ENCODE data around the gene DMXL1. TPM values are rescaled to one million over a fixed set of nuclear protein-coding genes. Genes with fewer than 3 reads are reported as not detected.

Gene DMXL1
- total RNA-seq, 1 experiment from 2014 or later: 107 TPM

DNA sequence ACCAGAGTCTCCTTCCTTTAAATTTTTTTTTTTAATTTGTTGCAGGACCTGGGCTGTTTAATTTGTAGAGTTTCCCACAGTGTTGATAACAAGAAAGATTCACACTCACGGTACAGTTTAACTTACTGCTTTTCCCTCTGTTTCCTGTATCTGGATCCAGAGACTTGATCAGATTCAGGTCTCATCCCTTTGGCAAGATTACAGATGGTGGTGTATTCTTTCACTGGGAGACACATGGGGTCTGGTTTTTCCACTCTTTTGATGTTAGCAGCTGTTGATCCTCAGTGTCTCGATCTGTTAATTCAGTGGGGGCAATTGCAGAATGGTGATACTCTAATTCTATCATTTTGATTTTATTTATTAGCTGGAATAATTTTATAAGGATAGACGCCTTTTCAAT, 209.5 kb downstream of the DMXL1 start:
- Histone ChIP-seq H3K4me1 (ENCODE audit: low read length) (peaks cover 53% of the 10 kb centered on the region), H3K4me3 (ENCODE audit: low read length) (no peak overlapping the region), H3K9me2 (replicated peaks; ENCODE audit: insufficient read depth, low read length) (no peaks in the 10 kb centered on the region), H3K27me3 (ENCODE audit: low read length) (0 out of 2 replicates have a peak, but pooled peaks cover 3% of the 10 kb centered on the region), H4K20me1 (ENCODE audit: insufficient read depth, low read depth, low read length) (peaks cover 27% of the 10 kb centered on the region), H3K9ac (ENCODE audit: low read length) (no peak overlapping the region), H3K9me3 (ENCODE audit: low read length) (no peaks in the 10 kb centered on the region), H3K36me3 (ENCODE audit: insufficient read depth, low read length) (peaks cover 3% of the 10 kb centered on the region; the same call in 1 of the 2 replicates), H2AFZ (ENCODE audit: low read length) (no peak overlapping the region), H3K27ac (ENCODE audit: low read length) (no peak overlapping the region), H3K4me2 (ENCODE audit: low read depth, low read length, poor library complexity, severe bottlenecking) (no peak overlapping the region), H3K79me2 (ENCODE audit: low read length) (peaks cover 31% of the 10 kb centered on the region; the same call in 1 of the 2 replicates)
- DNase-seq: no peak

DNA sequence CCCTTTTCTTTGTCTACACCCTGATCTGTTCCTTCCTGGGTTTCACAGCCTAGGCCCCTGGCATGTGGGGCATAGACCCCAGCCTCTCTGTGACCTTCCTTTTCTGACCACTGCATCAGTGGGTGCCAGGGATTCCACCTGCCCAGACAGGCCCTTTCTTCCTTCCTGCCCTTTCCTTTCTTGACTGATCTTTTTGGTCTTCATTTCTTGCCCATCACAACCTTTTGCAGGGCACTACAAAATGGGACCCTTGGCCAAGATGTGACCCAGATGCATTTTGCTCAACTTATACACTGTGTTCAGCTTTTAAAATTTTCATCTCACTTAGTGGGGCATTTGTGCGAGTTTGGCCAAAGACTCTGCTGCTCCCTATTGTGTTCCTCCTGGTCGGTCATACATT, 211.7 kb downstream of the DMXL1 start:
- Histone ChIP-seq H3K9me2 (replicated peaks; ENCODE audit: insufficient read depth, low read length) (no peaks in the 10 kb centered on the region), H3K27ac (ENCODE audit: low read length) (no peak overlapping the region), H2AFZ (ENCODE audit: low read length) (no peak overlapping the region), H3K4me1 (ENCODE audit: low read length) (peaks cover 48% of the 10 kb centered on the region), H3K4me2 (ENCODE audit: low read depth, low read length, poor library complexity, severe bottlenecking) (no peak overlapping the region), H3K4me3 (ENCODE audit: low read length) (no peak overlapping the region), H3K36me3 (ENCODE audit: insufficient read depth, low read length) (peaks cover 3% of the 10 kb centered on the region; the same call in 1 of the 2 replicates), H4K20me1 (ENCODE audit: insufficient read depth, low read depth, low read length) (peaks cover 33% of the 10 kb centered on the region), H3K79me2 (ENCODE audit: low read length) (peaks cover 27% of the 10 kb centered on the region; the same call in 1 of the 2 replicates), H3K9ac (ENCODE audit: low read length) (no peak overlapping the region), H3K27me3 (ENCODE audit: low read length) (0 out of 2 replicates have a peak, but pooled peaks cover 3% of the 10 kb centered on the region), H3K9me3 (ENCODE audit: low read length) (no peaks in the 10 kb centered on the region)
- DNase-seq: no peak

DNA sequence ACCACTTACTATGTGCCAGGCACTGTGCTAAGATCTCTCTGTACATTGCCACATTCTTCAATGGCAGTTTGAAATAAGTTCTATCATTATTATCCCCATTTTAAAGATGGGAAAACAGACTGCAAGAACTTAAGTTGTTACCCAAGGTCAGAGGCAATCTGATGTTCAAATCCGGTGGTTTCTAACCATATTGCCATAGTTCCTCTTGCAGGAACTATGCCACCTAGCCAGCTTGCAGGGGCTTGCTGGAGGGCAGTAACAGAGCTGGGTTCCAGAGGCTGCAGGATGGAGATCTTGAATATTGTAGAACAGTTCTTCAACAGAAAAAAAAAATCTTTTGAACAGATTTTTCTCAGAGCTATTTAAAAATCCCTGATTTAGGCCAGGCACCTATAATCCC, 213.1 kb downstream of the DMXL1 start:
- H3K36me3 ChIP-seq (ENCODE audit: insufficient read depth, low read length): peaks cover 3% of the 10 kb centered on the region; the same call in 1 of the 2 replicates
- H3K27ac ChIP-seq (ENCODE audit: low read length): no peak overlapping the region
- H3K9ac ChIP-seq (ENCODE audit: low read length): no peak overlapping the region
- H4K20me1 ChIP-seq (ENCODE audit: insufficient read depth, low read depth, low read length): peaks cover 43% of the 10 kb centered on the region
- H3K4me1 ChIP-seq (ENCODE audit: low read length): peaks cover 48% of the 10 kb centered on the region
- H3K79me2 ChIP-seq (ENCODE audit: low read length): peaks cover 22% of the 10 kb centered on the region; the same call in 1 of the 2 replicates
- no peaks in the 10 kb centered on the region for H3K9me3 ChIP-seq (ENCODE audit: low read length)
- H3K27me3 ChIP-seq (ENCODE audit: low read length): no peaks in the 10 kb centered on the region
- no peaks in the 10 kb centered on the region for H3K9me2 ChIP-seq (replicated peaks; ENCODE audit: insufficient read depth, low read length)
- no peak overlapping the region for H3K4me3 ChIP-seq (ENCODE audit: low read length)
- DNase-seq: no peak
- H2AFZ ChIP-seq (ENCODE audit: low read length): no peak overlapping the region
- H3K4me2 ChIP-seq (ENCODE audit: low read depth, low read length, poor library complexity, severe bottlenecking): no peak overlapping the region

DNA sequence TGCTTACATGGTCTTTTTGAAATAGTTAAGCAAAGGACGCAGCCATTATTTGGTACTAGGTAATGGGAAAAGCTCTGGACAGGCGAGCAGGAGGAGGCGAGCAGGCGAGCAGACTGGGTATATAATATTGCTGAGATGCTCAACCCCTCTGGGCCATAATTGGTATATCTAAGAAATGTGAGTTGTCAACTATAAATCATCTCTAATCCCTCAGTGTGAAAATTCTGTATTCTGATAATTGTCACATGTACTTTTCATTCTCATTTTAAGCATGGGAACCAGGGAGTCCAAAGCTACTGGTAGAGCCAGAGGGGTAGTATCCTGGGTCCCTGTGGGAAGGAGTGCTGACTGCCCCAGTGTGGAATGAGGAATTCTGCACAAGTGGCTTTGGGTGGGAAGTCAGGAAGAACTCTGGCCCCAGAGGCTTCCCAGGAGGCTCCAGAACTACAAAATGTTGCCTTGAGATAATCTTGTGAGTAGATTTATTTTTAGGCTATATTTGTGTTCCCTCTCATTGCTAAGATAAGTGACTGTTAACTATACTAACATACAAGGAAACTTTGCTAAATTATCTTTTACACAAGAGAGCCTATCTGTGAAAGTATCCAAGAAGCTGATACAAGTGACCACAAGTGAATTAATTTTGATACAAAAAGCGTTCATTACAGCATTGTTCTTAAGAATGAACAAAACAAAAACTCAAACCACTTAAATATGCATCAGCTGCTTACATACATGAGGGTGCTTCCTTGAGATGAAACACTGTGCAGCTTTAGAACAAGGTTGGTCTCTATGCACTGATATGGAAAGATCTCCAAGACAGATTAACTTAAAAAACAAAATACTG, 214.4 kb downstream of the DMXL1 start:
- no peak overlapping the region for H3K9ac ChIP-seq (ENCODE audit: low read length)
- no peak overlapping the region for H3K27ac ChIP-seq (ENCODE audit: low read length)
- no peak overlapping the region for H2AFZ ChIP-seq (ENCODE audit: low read length)
- no peak overlapping the region for H3K4me2 ChIP-seq (ENCODE audit: low read depth, low read length, poor library complexity, severe bottlenecking)
- no peaks in the 10 kb centered on the region for H3K9me3 ChIP-seq (ENCODE audit: low read length)
- no peaks in the 10 kb centered on the region for H3K27me3 ChIP-seq (ENCODE audit: low read length)
- peaks cover 59% of the 10 kb centered on the region for H3K4me1 ChIP-seq (ENCODE audit: low read length)
- DNase-seq: no peak
- no peaks in the 10 kb centered on the region for H3K9me2 ChIP-seq (replicated peaks; ENCODE audit: insufficient read depth, low read length)
- no peak overlapping the region for H3K4me3 ChIP-seq (ENCODE audit: low read length)
- peaks cover 51% of the 10 kb centered on the region for H4K20me1 ChIP-seq (ENCODE audit: insufficient read depth, low read depth, low read length)
- peaks cover 14% of the 10 kb centered on the region; the same call in 1 of the 2 replicates for H3K79me2 ChIP-seq (ENCODE audit: low read length)
- H3K36me3 ChIP-seq (ENCODE audit: insufficient read depth, low read length): peaks cover 3% of the 10 kb centered on the region; the same call in 1 of the 2 replicates

DNA sequence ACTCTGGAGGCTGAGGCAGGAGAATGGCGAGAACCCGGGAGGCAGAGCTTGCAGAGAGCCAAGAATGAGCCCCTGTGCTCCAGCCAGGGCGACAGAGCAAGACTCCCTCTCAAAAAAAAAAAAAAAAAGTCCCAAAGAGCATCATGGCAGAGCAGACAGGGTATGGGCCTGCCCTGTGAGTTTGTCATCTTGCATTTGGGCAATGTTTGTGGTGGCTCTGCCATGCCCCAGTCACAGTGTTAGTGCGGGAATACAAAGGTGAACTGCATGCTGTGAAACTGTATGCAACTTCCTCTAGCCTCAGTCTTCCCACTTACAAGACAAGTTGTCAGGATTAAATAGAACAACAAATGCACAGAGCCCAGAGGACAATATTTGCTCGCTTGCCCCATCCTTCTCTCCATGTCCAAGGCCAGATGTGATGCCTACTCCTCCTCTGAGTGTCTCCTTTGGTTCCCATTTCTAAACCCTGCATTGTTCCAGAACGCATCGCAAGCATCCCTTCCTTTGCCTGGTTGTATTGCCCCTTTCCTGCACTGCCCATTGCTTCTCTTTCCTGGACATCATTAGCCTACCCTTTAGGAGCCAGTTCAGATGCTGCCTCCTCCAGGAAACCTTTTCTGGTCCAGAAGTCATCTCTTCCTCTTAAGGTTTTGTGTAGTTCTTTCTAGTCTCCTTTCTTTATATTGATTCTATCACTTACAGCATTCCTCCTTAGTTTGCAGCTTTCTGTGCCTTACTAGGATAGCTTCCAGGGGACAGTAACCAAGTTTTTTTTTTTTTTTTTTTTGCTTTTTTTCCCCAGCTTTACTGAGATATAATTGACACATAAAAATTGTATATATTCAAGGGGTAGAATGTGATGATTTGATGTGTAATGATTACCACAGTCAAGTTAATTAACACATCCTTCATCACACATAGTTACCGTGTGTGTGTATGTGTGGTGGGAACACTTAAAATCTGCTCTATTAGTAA, 215.9 kb downstream of the DMXL1 start:
- H2AFZ ChIP-seq (ENCODE audit: low read length): no peak overlapping the region
- peaks cover 64% of the 10 kb centered on the region for H3K4me1 ChIP-seq (ENCODE audit: low read length)
- H3K79me2 ChIP-seq (ENCODE audit: low read length): peaks cover 18% of the 10 kb centered on the region; the same call in 1 of the 2 replicates
- peaks cover 54% of the 10 kb centered on the region for H4K20me1 ChIP-seq (ENCODE audit: insufficient read depth, low read depth, low read length)
- peaks cover 2% of the 10 kb centered on the region; the same call in 1 of the 2 replicates for H3K36me3 ChIP-seq (ENCODE audit: insufficient read depth, low read length)
- no peak for DNase-seq
- H3K27me3 ChIP-seq (ENCODE audit: low read length): no peaks in the 10 kb centered on the region
- no peaks in the 10 kb centered on the region for H3K9me3 ChIP-seq (ENCODE audit: low read length)
- no peak overlapping the region for H3K27ac ChIP-seq (ENCODE audit: low read length)
- no peaks in the 10 kb centered on the region for H3K9me2 ChIP-seq (replicated peaks; ENCODE audit: insufficient read depth, low read length)
- peak overlapping the region; percentile 2 for H3K4me2 ChIP-seq (ENCODE audit: low read depth, low read length, poor library complexity, severe bottlenecking)
- no peak overlapping the region for H3K4me3 ChIP-seq (ENCODE audit: low read length)
- H3K9ac ChIP-seq (ENCODE audit: low read length): no peak overlapping the region

DNA sequence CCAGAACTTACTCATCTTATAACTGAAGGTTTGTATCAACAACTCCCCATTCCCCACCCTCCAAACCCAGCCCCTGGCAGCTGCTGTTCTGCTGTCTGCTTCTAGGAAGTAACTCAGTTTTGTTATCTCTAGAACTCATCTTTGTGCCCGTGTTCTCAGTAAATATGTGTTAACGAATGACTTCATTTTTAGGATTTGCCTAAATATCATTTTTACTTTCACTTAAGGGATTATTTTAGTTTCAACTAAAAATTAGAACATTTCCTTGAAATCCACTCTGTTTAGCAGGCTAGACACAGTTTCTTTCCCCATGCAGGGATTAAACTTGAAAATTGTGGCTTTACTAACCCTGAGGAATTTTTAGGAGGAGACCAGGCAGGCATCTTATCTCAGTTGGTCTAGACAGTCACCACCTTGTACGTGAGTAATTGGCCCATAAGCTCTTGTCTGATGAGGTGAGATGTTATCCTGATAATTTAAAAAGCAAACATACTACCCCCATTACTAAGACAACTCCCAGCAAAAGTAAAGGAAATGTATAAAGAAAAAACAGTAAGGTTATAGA, 216.7 kb downstream of the DMXL1 start:
- H3K9me3 ChIP-seq (ENCODE audit: low read length): no peaks in the 10 kb centered on the region
- no peaks in the 10 kb centered on the region for H3K9me2 ChIP-seq (replicated peaks; ENCODE audit: insufficient read depth, low read length)
- no peaks in the 10 kb centered on the region; the same call in 1 of the 2 replicates for H3K36me3 ChIP-seq (ENCODE audit: insufficient read depth, low read length)
- H3K9ac ChIP-seq (ENCODE audit: low read length): no peak overlapping the region
- no peaks in the 10 kb centered on the region for H3K27me3 ChIP-seq (ENCODE audit: low read length)
- H3K4me2 ChIP-seq (ENCODE audit: low read depth, low read length, poor library complexity, severe bottlenecking): peak overlapping the region; percentile 2
- DNase-seq: no peak
- no peak overlapping the region for H3K4me3 ChIP-seq (ENCODE audit: low read length)
- H2AFZ ChIP-seq (ENCODE audit: low read length): no peak overlapping the region
- H3K79me2 ChIP-seq (ENCODE audit: low read length): peaks cover 11% of the 10 kb centered on the region; the same call in 1 of the 2 replicates
- H3K4me1 ChIP-seq (ENCODE audit: low read length): peaks cover 64% of the 10 kb centered on the region
- H3K27ac ChIP-seq (ENCODE audit: low read length): no peak overlapping the region
- H4K20me1 ChIP-seq (ENCODE audit: insufficient read depth, low read depth, low read length): peaks cover 54% of the 10 kb centered on the region

DNA sequence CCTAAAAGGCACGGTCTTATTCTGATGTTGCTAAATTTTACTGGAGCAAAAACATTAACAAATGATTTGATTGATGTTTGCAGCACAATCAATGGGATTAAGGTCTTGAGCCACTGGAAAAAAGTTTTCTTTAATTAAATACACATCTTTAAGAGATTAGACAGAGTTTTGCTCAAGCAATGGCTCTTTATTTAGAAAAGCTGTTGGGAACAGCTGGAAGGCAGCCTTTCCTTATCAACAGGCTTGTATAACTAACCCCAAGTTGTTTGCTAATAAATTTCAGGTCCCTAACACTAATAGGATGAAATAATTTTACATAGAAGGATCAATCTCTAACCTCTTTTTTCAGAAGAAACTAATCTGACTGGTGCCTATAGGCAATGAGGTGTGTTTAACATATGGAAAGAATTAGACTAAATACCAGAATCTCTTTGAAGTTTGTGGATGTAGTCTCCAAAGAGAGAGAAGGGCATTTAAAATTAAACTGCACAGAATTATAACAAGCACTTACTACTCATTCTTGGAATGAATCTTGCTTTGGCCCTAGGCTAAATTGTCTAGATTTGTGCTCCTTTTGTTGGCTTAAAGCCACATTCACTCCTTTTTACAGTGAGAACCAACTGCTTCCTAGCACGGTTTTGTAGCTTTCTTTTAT, 217.6 kb downstream of the DMXL1 start:
- H3K4me2 ChIP-seq (ENCODE audit: low read depth, low read length, poor library complexity, severe bottlenecking): no peak overlapping the region
- peaks cover 15% of the 10 kb centered on the region; the same call in 1 of the 2 replicates for H3K79me2 ChIP-seq (ENCODE audit: low read length)
- H4K20me1 ChIP-seq (ENCODE audit: insufficient read depth, low read depth, low read length): peaks cover 47% of the 10 kb centered on the region

More for the DNA sequence above, 217.6 kb downstream of the DMXL1 start:
- Histone ChIP-seq H3K9ac (ENCODE audit: low read length) (no peak overlapping the region), H3K36me3 (ENCODE audit: insufficient read depth, low read length) (no peaks in the 10 kb centered on the region; the same call in 1 of the 2 replicates), H3K4me1 (ENCODE audit: low read length) (peaks cover 64% of the 10 kb centered on the region), H3K27me3 (ENCODE audit: low read length) (no peaks in the 10 kb centered on the region), H3K9me2 (replicated peaks; ENCODE audit: insufficient read depth, low read length) (no peaks in the 10 kb centered on the region), H3K9me3 (ENCODE audit: low read length) (no peaks in the 10 kb centered on the region), H3K27ac (ENCODE audit: low read length) (no peak overlapping the region), H3K4me3 (ENCODE audit: low read length) (no peak overlapping the region), H2AFZ (ENCODE audit: low read length) (no peak overlapping the region)
- DNase-seq: no peak

Data from Karpas-422 (cell line).